Lower lobe of right lung (tissue), 2 donors: ENCODE measurements around the gene RFTN1. TPM values are rescaled to one million over a fixed set of nuclear protein-coding genes. Genes with fewer than 3 reads are reported as not detected.

Experiments used
- ATAC-seq, 2 donors: fragments of 200-7000 bp; cut with Tn5 transposase; one replicate each; pipeline ENCODE4 v1.9.1; 2020 to 2022; ENCODE audit warnings: mild to moderate bottlenecking in 2 of 2, moderate library complexity in 2 of 2
- DNase-seq: peaks from one replicate; pipeline ENCODE4 v3.0.0-alpha.2; 2020
- H3K27ac ChIP-seq: fragments of 200-600 bp; one replicate; pipeline ENCODE4 v1.8.0; 2022
- H3K27me3 ChIP-seq: fragments of 200-600 bp; one replicate; pipeline ENCODE4 v1.8.0; 2022; ENCODE audit warnings: low read depth
- H3K36me3 ChIP-seq: fragments of 200-600 bp; one replicate; pipeline ENCODE4 v1.8.0; 2022; ENCODE audit warnings: mild to moderate bottlenecking
- H3K4me1 ChIP-seq: fragments of 200-600 bp; one replicate; pipeline ENCODE4 v1.8.0; 2022
- H3K4me3 ChIP-seq: fragments of 200-600 bp; one replicate; pipeline ENCODE4 v1.8.0; 2022; ENCODE audit warnings: mild to moderate bottlenecking
- H3K9me3 ChIP-seq: fragments of 200-600 bp; one replicate; pipeline ENCODE4 v1.8.0; 2022
- CTCF ChIP-seq: fragments of 200-600 bp; IDR thresholded peaks from one replicate; pipeline ENCODE4 v1.8.0; 2022; ENCODE audit warnings: antibody characterized with exemption, mild to moderate bottlenecking
- intact Hi-C: fragments of 100-400 bp; cut with DNase I; formaldehyde crosslinking; loops from one replicate; pipeline ENCODE4 v1.11.0; 2022
- total RNA-seq: library from RNA; stranded (reverse); fragmentation: NEBNext Ultra II Directional; extraction: Animal tissue kit (Norgen Biotek cat#: 25700); gene quantifications from one replicate; pipeline ENCODE4 v1.2.1, GENCODE V29; 2021
- donor health status: DM: no; HTN: yes; CAD: no; lungs with severe emphysema.

Gene RFTN1
- total RNA-seq, 1 donor from 2014 or later, result 58.2 TPM

- intact Hi-C loops, result no loop called here
- no peak overlapping the region for H3K27ac ChIP-seq
- H3K4me3 ChIP-seq, result no peak overlapping the region
- no peak for TF ChIP-seq CTCF
- peaks cover 18% of the 10 kb centered on the region for H3K4me1 ChIP-seq
- H3K9me3 ChIP-seq, result no peaks in the 10 kb centered on the region
- DNase-seq, result no peak
- no peak for ATAC-seq
- H3K27me3 ChIP-seq, result no peaks in the 10 kb centered on the region
- H3K36me3 ChIP-seq, result peaks cover 59% of the 10 kb centered on the region
These were observed 146.9 kb downstream of the RFTN1 start for GRCh38 chr3:16366581-16366980.

GRCh38 chr3:16365491-16366128 is 147.9 kb downstream of the RFTN1 start:
- Histone ChIP-seq H3K36me3 (peaks cover 64% of the 10 kb centered on the region), H3K9me3 (no peaks in the 10 kb centered on the region), H3K27me3 (no peaks in the 10 kb centered on the region), H3K4me3 (no peak overlapping the region), H3K27ac (no peak overlapping the region), H3K4me1 (peaks cover 8% of the 10 kb centered on the region)
- DNase-seq (no peak), ATAC-seq (no peak)
- intact Hi-C loops, result no loop called here
- TF ChIP-seq CTCF, result no peak

- no peak for TF ChIP-seq CTCF
- Histone ChIP-seq H3K4me3 (no peak overlapping the region), H3K9me3 (no peaks in the 10 kb centered on the region), H3K4me1 (peaks cover 8% of the 10 kb centered on the region), H3K27me3 (no peaks in the 10 kb centered on the region), H3K36me3 (peaks cover 63% of the 10 kb centered on the region), H3K27ac (no peak overlapping the region)
- no peak for ATAC-seq
- no peak for DNase-seq
- intact Hi-C loops, result no loop called here
These were observed 148.5 kb downstream of the RFTN1 start for GRCh38 chr3:16364963-16365362.

- DNase-seq, result no peak
- ATAC-seq, result no peak
- no peaks in the 10 kb centered on the region for H3K9me3 ChIP-seq
- peaks cover 57% of the 10 kb centered on the region for H3K36me3 ChIP-seq
- no peaks in the 10 kb centered on the region for H3K27me3 ChIP-seq
- intact Hi-C loops, result no loop called here
- no peak for TF ChIP-seq CTCF
- peaks cover 5% of the 10 kb centered on the region for H3K4me1 ChIP-seq
- H3K27ac ChIP-seq, result no peak overlapping the region
- H3K4me3 ChIP-seq, result no peak overlapping the region
These were observed 149.2 kb downstream of the RFTN1 start for GRCh38 chr3:16364323-16364722.

- no peaks in the 10 kb centered on the region for H3K27me3 ChIP-seq
- H3K27ac ChIP-seq, result no peak overlapping the region
- H3K4me3 ChIP-seq, result no peak overlapping the region
- intact Hi-C loops, result no loop called here
- H3K9me3 ChIP-seq, result no peaks in the 10 kb centered on the region
- peaks cover 50% of the 10 kb centered on the region for H3K36me3 ChIP-seq
- no peak for TF ChIP-seq CTCF
- peaks cover 7% of the 10 kb centered on the region for H3K4me1 ChIP-seq
- no peak for DNase-seq
- no peak for ATAC-seq
These were observed 149.9 kb downstream of the RFTN1 start for GRCh38 chr3:16363636-16364035.
